WERI-Rb-1 (cell line): ENCODE measurements around the gene SLC44A2.

Experiments used
- DNase-seq: peaks from one replicate; pipeline ENCODE4 v3.0.0-alpha.2; 2020
- H3K27ac ChIP-seq: fragments of 250-450 bp; sonication (Bioruptor Pico); 2 replicates; pipeline ENCODE4 v1.5.1; 2020; ENCODE audit warnings: mild to moderate bottlenecking, moderate library complexity
- H3K27me3 ChIP-seq: fragments of 250-450 bp; sonication (Bioruptor Pico); 2 replicates; pipeline ENCODE4 v1.5.1; 2021; ENCODE audit warnings: mild to moderate bottlenecking, low read depth, moderate library complexity; ENCODE audit not compliant: insufficient read depth, severe bottlenecking
- H3K36me3 ChIP-seq: fragments of 250-450 bp; sonication (Bioruptor Pico); 2 replicates; pipeline ENCODE4 v1.5.1; 2020; ENCODE audit warnings: mild to moderate bottlenecking, moderate library complexity
- H3K4me3 ChIP-seq: 2 replicates; pipeline ENCODE4 v1.5.1; 2011; ENCODE audit warnings: low read depth, mild to moderate bottlenecking, control low read depth, low read length
- H3K9me3 ChIP-seq: fragments of 250-450 bp; sonication (Bioruptor Pico); 2 replicates; pipeline ENCODE4 v1.5.1; 2021; ENCODE audit warnings: mild to moderate bottlenecking, moderate library complexity; ENCODE audit not compliant: severe bottlenecking
- TF ChIP-seq, protein P1 (sequence below): IDR thresholded peaks from 2 replicates; pipeline ENCODE4 v1.5.1; 2011; ENCODE audit warnings: low read depth, mild to moderate bottlenecking, control low read depth, inconsistent platforms, low read length

SLC44A2 gene

DNA sequence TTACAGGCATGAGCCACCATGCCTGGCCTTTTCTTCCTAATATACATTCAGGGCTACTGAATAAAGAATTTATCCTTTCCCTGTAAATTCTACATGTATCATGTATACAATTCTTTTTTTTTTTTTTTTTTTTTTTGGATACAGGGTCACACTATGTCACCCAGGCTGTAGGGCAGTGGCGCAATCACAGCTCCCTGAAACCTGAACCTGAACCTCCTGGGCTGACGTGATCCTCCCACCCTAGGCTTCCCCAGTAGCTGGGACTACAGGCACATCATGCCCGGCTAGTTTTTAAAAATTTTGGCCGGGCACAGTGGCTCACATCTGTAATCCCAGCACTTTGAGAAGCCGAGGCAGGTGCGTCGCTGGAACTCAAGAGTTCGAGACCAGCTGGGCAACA is 6.5 kb upstream of the SLC44A2 start:
- no peak for DNase-seq
- no peak overlapping the region for H3K27ac ChIP-seq
- H3K4me3 ChIP-seq = no peak overlapping the region
- TF ChIP-seq, protein P1, sequence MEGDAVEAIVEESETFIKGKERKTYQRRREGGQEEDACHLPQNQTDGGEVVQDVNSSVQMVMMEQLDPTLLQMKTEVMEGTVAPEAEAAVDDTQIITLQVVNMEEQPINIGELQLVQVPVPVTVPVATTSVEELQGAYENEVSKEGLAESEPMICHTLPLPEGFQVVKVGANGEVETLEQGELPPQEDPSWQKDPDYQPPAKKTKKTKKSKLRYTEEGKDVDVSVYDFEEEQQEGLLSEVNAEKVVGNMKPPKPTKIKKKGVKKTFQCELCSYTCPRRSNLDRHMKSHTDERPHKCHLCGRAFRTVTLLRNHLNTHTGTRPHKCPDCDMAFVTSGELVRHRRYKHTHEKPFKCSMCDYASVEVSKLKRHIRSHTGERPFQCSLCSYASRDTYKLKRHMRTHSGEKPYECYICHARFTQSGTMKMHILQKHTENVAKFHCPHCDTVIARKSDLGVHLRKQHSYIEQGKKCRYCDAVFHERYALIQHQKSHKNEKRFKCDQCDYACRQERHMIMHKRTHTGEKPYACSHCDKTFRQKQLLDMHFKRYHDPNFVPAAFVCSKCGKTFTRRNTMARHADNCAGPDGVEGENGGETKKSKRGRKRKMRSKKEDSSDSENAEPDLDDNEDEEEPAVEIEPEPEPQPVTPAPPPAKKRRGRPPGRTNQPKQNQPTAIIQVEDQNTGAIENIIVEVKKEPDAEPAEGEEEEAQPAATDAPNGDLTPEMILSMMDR = no peak
- H3K27me3 ChIP-seq = no peaks in the 10 kb centered on the region
- H3K9me3 ChIP-seq = no peaks in the 10 kb centered on the region
- no peaks in the 10 kb centered on the region for H3K36me3 ChIP-seq

- Histone ChIP-seq H3K27ac (no peak overlapping the region), H3K36me3 (no peaks in the 10 kb centered on the region), H3K27me3 (no peaks in the 10 kb centered on the region), H3K9me3 (no peaks in the 10 kb centered on the region), H3K4me3 (no peak overlapping the region)
- TF ChIP-seq, protein P1 = no peak
- no peak for DNase-seq
Observed at GRCh38 chr19:10620786-10621185, 4.6 kb upstream of the SLC44A2 start.

- H3K9me3 ChIP-seq = no peaks in the 10 kb centered on the region
- H3K36me3 ChIP-seq = peaks cover 1% of the 10 kb centered on the region; the same call in 1 of the 2 replicates
- no peak overlapping the region for H3K27ac ChIP-seq
- no peaks in the 10 kb centered on the region for H3K27me3 ChIP-seq
- no peak for DNase-seq
- TF ChIP-seq, protein P1 = no peak
- no peak overlapping the region for H3K4me3 ChIP-seq
Observed at GRCh38 chr19:10621966-10622365, 3.4 kb upstream of the SLC44A2 start.

- Histone ChIP-seq H3K27me3 (no peaks in the 10 kb centered on the region), H3K27ac (peak overlapping the region; percentile 86), H3K4me3 (peak overlapping the region; percentile 62; the same call in 1 of the 2 replicates), H3K9me3 (no peaks in the 10 kb centered on the region), H3K36me3 (peaks cover 20% of the 10 kb centered on the region)
- TF ChIP-seq, protein P1 = no peak
- no peak for DNase-seq
Observed at GRCh38 chr19:10624585-10624984, 768 bp upstream of the SLC44A2 start.

DNA sequence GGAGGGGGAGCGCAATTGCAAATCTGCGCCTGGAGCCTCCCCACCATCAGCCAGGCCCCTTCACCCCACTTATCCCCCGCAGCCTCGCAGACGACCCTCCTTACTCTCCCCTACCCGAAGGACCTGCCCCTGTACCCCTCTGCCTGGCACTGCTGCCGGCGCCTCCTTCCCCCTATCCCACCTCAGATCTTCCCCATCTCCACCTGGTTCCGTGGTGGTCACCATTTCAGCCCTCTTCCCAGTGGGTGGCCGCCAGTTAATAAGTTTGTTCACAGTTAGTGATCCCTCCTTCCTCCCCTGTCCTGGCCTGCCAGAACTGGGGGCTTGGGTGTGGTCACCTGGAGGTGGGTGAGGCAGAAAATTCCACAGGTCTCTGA is 397 bp downstream of the SLC44A2 start:
- peak overlapping the region; percentile 86 for H3K27ac ChIP-seq
- TF ChIP-seq, protein P1 = no peak
- DNase-seq = no peak
- no peaks in the 10 kb centered on the region for H3K27me3 ChIP-seq
- peak overlapping the region; percentile 62 for H3K4me3 ChIP-seq
- H3K36me3 ChIP-seq = peaks cover 27% of the 10 kb centered on the region
- no peaks in the 10 kb centered on the region for H3K9me3 ChIP-seq

GRCh38 chr19:10631874-10632273 is 6.5 kb downstream of the SLC44A2 start:
- Histone ChIP-seq H3K4me3 (no peak overlapping the region), H3K27me3 (no peaks in the 10 kb centered on the region), H3K9me3 (no peaks in the 10 kb centered on the region), H3K36me3 (peaks cover 80% of the 10 kb centered on the region), H3K27ac (no peak overlapping the region)
- TF ChIP-seq, protein P1 = no peak
- no peak for DNase-seq
